Measurements from ENCODE around the gene C5orf47. TPM values are rescaled to one million over a fixed set of nuclear protein-coding genes. Genes with fewer than 3 reads are reported as not detected.

C5orf47 gene
- total RNA-seq, 1 experiment from 2014 or later = 0.18 TPM

- no peaks in the 10 kb centered on the region for H3K9me3 Mint-ChIP-seq (ENCODE audit: unreplicated experiment)
- Histone ChIP-seq H3K9me3 (no peaks in the 10 kb centered on the region), H3K36me3 (ENCODE audit: control insufficient read depth, insufficient read depth, low read length) (no peaks in the 10 kb centered on the region), H3K27me3 (replicated peaks; ENCODE audit: control insufficient read depth, insufficient read depth, low read length) (no peaks in the 10 kb centered on the region; the same call in 1 of the 2 replicates), H3K4me1 (no peaks in the 10 kb centered on the region), H3K4me3 (ENCODE audit: low read depth, low read length) (no peak overlapping the region)
- no peak overlapping the region for H3K27ac Mint-ChIP-seq (ENCODE audit: unreplicated experiment)
- no peak overlapping the region for H3K4me3 Mint-ChIP-seq (ENCODE audit: unreplicated experiment)
- ChIA-PET CTCF (interaction anchor here (1.0 to 3.1 kb wide), 10 partner anchors 11 to 429 kb away, joined by 3 to 117 read pairs (median 4); partner anchors contain the start of gene BOD1), POLR2A (interaction anchor here (1.0 kb wide), 1 partner anchor 267 kb away, joined by 5 read pairs; no protein-coding TSS in a partner anchor)
- intact Hi-C loops (cut with micrococcal nuclease; ENCODE audit: unreplicated experiment) = loop anchor here (1.0 kb wide), 2 partner anchors 268 to 273 kb away; no protein-coding TSS in a partner anchor
- BruUV-seq (replicated peaks) = no TSS peak
- H3K36me3 Mint-ChIP-seq (ENCODE audit: insufficient read depth, unreplicated experiment) = no peaks in the 10 kb centered on the region
- TF ChIP-seq, protein P1, sequence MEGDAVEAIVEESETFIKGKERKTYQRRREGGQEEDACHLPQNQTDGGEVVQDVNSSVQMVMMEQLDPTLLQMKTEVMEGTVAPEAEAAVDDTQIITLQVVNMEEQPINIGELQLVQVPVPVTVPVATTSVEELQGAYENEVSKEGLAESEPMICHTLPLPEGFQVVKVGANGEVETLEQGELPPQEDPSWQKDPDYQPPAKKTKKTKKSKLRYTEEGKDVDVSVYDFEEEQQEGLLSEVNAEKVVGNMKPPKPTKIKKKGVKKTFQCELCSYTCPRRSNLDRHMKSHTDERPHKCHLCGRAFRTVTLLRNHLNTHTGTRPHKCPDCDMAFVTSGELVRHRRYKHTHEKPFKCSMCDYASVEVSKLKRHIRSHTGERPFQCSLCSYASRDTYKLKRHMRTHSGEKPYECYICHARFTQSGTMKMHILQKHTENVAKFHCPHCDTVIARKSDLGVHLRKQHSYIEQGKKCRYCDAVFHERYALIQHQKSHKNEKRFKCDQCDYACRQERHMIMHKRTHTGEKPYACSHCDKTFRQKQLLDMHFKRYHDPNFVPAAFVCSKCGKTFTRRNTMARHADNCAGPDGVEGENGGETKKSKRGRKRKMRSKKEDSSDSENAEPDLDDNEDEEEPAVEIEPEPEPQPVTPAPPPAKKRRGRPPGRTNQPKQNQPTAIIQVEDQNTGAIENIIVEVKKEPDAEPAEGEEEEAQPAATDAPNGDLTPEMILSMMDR (IDR thresholded peaks at IDR 0.05; ENCODE audit: insufficient read depth in 1 of 2, low read depth in 1 of 2, low read length in 1 of 2, severe bottlenecking in 1 of 2, unreplicated experiment in 1 of 2) = no peak
- peaks cover 17% of the 10 kb centered on the region for H3K27me3 Mint-ChIP-seq (ENCODE audit: insufficient read depth, unreplicated experiment)
- H3K4me1 Mint-ChIP-seq (ENCODE audit: low read depth, unreplicated experiment) = no peaks in the 10 kb centered on the region
- no peak for DNase-seq
Measured at GRCh38 chr5:174044466-174045254, 55.7 kb downstream of the C5orf47 start.

- no peaks in the 10 kb centered on the region for H3K9me3 ChIP-seq
- H3K36me3 ChIP-seq (ENCODE audit: control insufficient read depth, insufficient read depth, low read length) = no peaks in the 10 kb centered on the region
- no peaks in the 10 kb centered on the region for H3K4me1 ChIP-seq
- Mint-ChIP-seq H3K4me3 (ENCODE audit: unreplicated experiment) (no peak within 1 kb of the TSS), H3K4me1 (ENCODE audit: low read depth, unreplicated experiment) (no peaks in the 10 kb centered on the region), H3K36me3 (ENCODE audit: insufficient read depth, unreplicated experiment) (no peaks in the 10 kb centered on the region), H3K27me3 (ENCODE audit: insufficient read depth, unreplicated experiment) (peaks cover 14% of the 10 kb centered on the region), H3K27ac (ENCODE audit: unreplicated experiment) (no peak within 1 kb of the TSS), H3K9me3 (ENCODE audit: unreplicated experiment) (no peaks in the 10 kb centered on the region)
- DNase-seq = peak; percentile 92
- ChIA-PET CTCF (interaction anchor here (0.6 to 3.1 kb wide), 21 partner anchors 10 to 443 kb away, joined by 3 to 117 read pairs (median 4); partner anchors contain the start of gene BOD1), POLR2A (interaction anchor here (1.0 kb wide), 1 partner anchor 266 kb away, joined by 5 read pairs; no protein-coding TSS in a partner anchor)
- no peak within 1 kb of the TSS for H3K4me3 ChIP-seq (ENCODE audit: low read depth, low read length)
- no TSS peak for BruUV-seq (replicated peaks)
- no peaks in the 10 kb centered on the region; the same call in 1 of the 2 replicates for H3K27me3 ChIP-seq (replicated peaks; ENCODE audit: control insufficient read depth, insufficient read depth, low read length)
- intact Hi-C loops (cut with micrococcal nuclease; ENCODE audit: unreplicated experiment) = loop anchor here (1.0 kb wide), 2 partner anchors 267 to 272 kb away; no protein-coding TSS in a partner anchor
- TF ChIP-seq, protein P1 (IDR thresholded peaks at IDR 0.05; ENCODE audit: insufficient read depth in 1 of 2, low read depth in 1 of 2, low read length in 1 of 2, severe bottlenecking in 1 of 2, unreplicated experiment in 1 of 2) = peak; percentile 86 to 98
Measured at GRCh38 chr5:174045470-174046025, 56.6 kb downstream of the C5orf47 start, which contains the start of gene NSG2. Gene NSG2 (plus strand): TSS chr5:174045706. CDS start chr5:174046756, 1,050 bp downstream.

- H3K36me3 ChIP-seq (ENCODE audit: control insufficient read depth, insufficient read depth, low read length) = no peaks in the 10 kb centered on the region
- H3K27me3 Mint-ChIP-seq (ENCODE audit: insufficient read depth, unreplicated experiment) = peaks cover 13% of the 10 kb centered on the region
- H3K4me3 Mint-ChIP-seq (ENCODE audit: unreplicated experiment) = no peak overlapping the region
- no peaks in the 10 kb centered on the region for H3K36me3 Mint-ChIP-seq (ENCODE audit: insufficient read depth, unreplicated experiment)
- no peaks in the 10 kb centered on the region for H3K4me1 ChIP-seq
- no peaks in the 10 kb centered on the region for H3K9me3 Mint-ChIP-seq (ENCODE audit: unreplicated experiment)
- H3K4me1 Mint-ChIP-seq (ENCODE audit: low read depth, unreplicated experiment) = no peaks in the 10 kb centered on the region
- ChIA-PET CTCF (interaction anchor here (0.6 to 3.1 kb wide), 4 partner anchors 73 to 271 kb away, joined by 4 to 117 read pairs (median 4); no protein-coding TSS in a partner anchor), POLR2A (no interaction called here)
- intact Hi-C loops (cut with micrococcal nuclease; ENCODE audit: unreplicated experiment) = no loop called here
- no peak overlapping the region for H3K27ac Mint-ChIP-seq (ENCODE audit: unreplicated experiment)
- TF ChIP-seq, protein P1 (IDR thresholded peaks at IDR 0.05; ENCODE audit: insufficient read depth in 1 of 2, low read depth in 1 of 2, low read length in 1 of 2, severe bottlenecking in 1 of 2, unreplicated experiment in 1 of 2) = no peak
- no peaks in the 10 kb centered on the region; the same call in 1 of the 2 replicates for H3K27me3 ChIP-seq (replicated peaks; ENCODE audit: control insufficient read depth, insufficient read depth, low read length)
- H3K9me3 ChIP-seq = no peaks in the 10 kb centered on the region
- H3K4me3 ChIP-seq (ENCODE audit: low read depth, low read length) = no peak overlapping the region
- no TSS peak for BruUV-seq (replicated peaks)
- DNase-seq = no peak
Measured at GRCh38 chr5:174046558-174046957, 57.6 kb downstream of the C5orf47 start.
